NCI-H460 (cell line): ENCODE data around the gene OTUB1. TPM values are rescaled to one million over a fixed set of nuclear protein-coding genes. Genes with fewer than 3 reads are reported as not detected.

Source experiments
- DNase-seq: peaks from one replicate; pipeline ENCODE4 v3.0.0-alpha.2; 2016; ENCODE audit warnings: low read depth; ENCODE audit errors: extremely low read depth
- total RNA-seq: library from RNA; depleted of rRNA; stranded (reverse); fragments of >200 nt; shearing (Covaris generic); gene quantifications from 2 replicates; pipeline ENCODE4 v1.2.3, GENCODE V29; 2014

The OTUB1 gene
- total RNA-seq, 1 experiment from 2014 or later: 43.6 TPM

GRCh38 chr11:64003807-64004589 is 17.8 kb downstream of the OTUB1 start:
- no peak for DNase-seq

GRCh38 chr11:64004590-64004984 is 18.3 kb downstream of the OTUB1 start:
- no peak for DNase-seq

GRCh38 chr11:64005691-64006090 is 19.5 kb downstream of the OTUB1 start:
- no peak for DNase-seq

- DNase-seq: no peak
Measured at GRCh38 chr11:64006398-64006797, 20.2 kb downstream of the OTUB1 start.

- DNase-seq: peak; percentile 19
Measured at GRCh38 chr11:64007160-64007628, 21.0 kb downstream of the OTUB1 start.

GRCh38 chr11:64007629-64008282 is 21.5 kb downstream of the OTUB1 start:
- DNase-seq: peak; percentile 70

GRCh38 chr11:64008283-64008913 is 22.2 kb downstream of the OTUB1 start:
- DNase-seq: no peak

GRCh38 chr11:64008914-64009633 is 22.8 kb downstream of the OTUB1 start:
- no peak for DNase-seq

GRCh38 chr11:64009710-64010109 is 23.5 kb downstream of the OTUB1 start:
- no peak for DNase-seq

GRCh38 chr11:64010783-64011182 is 24.5 kb downstream of the OTUB1 start:
- DNase-seq: no peak

- DNase-seq: no peak
Measured at GRCh38 chr11:64011371-64011770, 25.1 kb downstream of the OTUB1 start.

- no peak for DNase-seq
Measured at GRCh38 chr11:64013141-64013896, 27.1 kb downstream of the OTUB1 start.

- DNase-seq: no peak
Measured at GRCh38 chr11:64014356-64014755, 28.1 kb downstream of the OTUB1 start.

GRCh38 chr11:64015510-64015909 is 29.3 kb downstream of the OTUB1 start:
- DNase-seq: no peak

GRCh38 chr11:64015935-64016845 is 30.0 kb downstream of the OTUB1 start:
- DNase-seq: no peak

- DNase-seq: no peak
Measured at GRCh38 chr11:64017945-64018224, 31.6 kb downstream of the OTUB1 start.

GRCh38 chr11:64018310-64018709 is 32.1 kb downstream of the OTUB1 start:
- no peak for DNase-seq

GRCh38 chr11:64019106-64020037 is 33.1 kb downstream of the OTUB1 start:
- no peak for DNase-seq
